ENCODE results near the gene TJAP1.

Gene TJAP1
- total RNA-seq: 41.1 to 49.0 reads per million in 2 experiments

- DNase-seq (ENCODE audit: low read depth): peak; percentile 94
These were observed at the start of gene TJAP1 for GRCh38 chr6:43477235-43478007. Gene TJAP1, plus strand, starts transcription at chr6:43477570. Its CDS starts 21,432 bp downstream, at chr6:43499002.

- DNase-seq (ENCODE audit: low read depth): no peak
These were observed 49.2 kb upstream of the TJAP1 start for GRCh38 chr6:43428112-43428570.

- DNase-seq (ENCODE audit: low read depth): no peak
These were observed 48.5 kb upstream of the TJAP1 start for GRCh38 chr6:43428874-43429273.

GRCh38 chr6:43432009-43432945 lies 45.1 kb upstream of the TJAP1 start:
- no peak for DNase-seq (ENCODE audit: low read depth)

GRCh38 chr6:43433148-43433547 lies 44.2 kb upstream of the TJAP1 start:
- DNase-seq (ENCODE audit: low read depth): no peak

GRCh38 chr6:43434001-43434840 lies 43.1 kb upstream of the TJAP1 start:
- no peak for DNase-seq (ENCODE audit: low read depth)

- DNase-seq (ENCODE audit: low read depth): no peak
These were observed 42.4 kb upstream of the TJAP1 start for GRCh38 chr6:43434943-43435342.

- no peak for DNase-seq (ENCODE audit: low read depth)
These were observed 41.5 kb upstream of the TJAP1 start for GRCh38 chr6:43435682-43436437.

- DNase-seq (ENCODE audit: low read depth): no peak
These were observed 40.6 kb upstream of the TJAP1 start for GRCh38 chr6:43436577-43437282.

GRCh38 chr6:43437700-43438099 lies 39.7 kb upstream of the TJAP1 start:
- no peak for DNase-seq (ENCODE audit: low read depth)

- DNase-seq (ENCODE audit: low read depth): no peak
These were observed 34.4 kb upstream of the TJAP1 start for GRCh38 chr6:43442935-43443334.

- no peak for DNase-seq (ENCODE audit: low read depth)
These were observed 33.3 kb upstream of the TJAP1 start for GRCh38 chr6:43444036-43444435.

GRCh38 chr6:43444582-43444981 lies 32.8 kb upstream of the TJAP1 start:
- DNase-seq (ENCODE audit: low read depth): no peak

- DNase-seq (ENCODE audit: low read depth): no peak
These were observed 31.8 kb upstream of the TJAP1 start for GRCh38 chr6:43445576-43445975.

- DNase-seq (ENCODE audit: low read depth): no peak
These were observed 29.8 kb upstream of the TJAP1 start for GRCh38 chr6:43447604-43448003.

GRCh38 chr6:43448916-43449315 lies 28.5 kb upstream of the TJAP1 start:
- DNase-seq (ENCODE audit: low read depth): no peak

- DNase-seq (ENCODE audit: low read depth): no peak
These were observed 26.7 kb upstream of the TJAP1 start for GRCh38 chr6:43450699-43451131.

- DNase-seq (ENCODE audit: low read depth): no peak
These were observed 26.0 kb upstream of the TJAP1 start for GRCh38 chr6:43451348-43451747.

- DNase-seq (ENCODE audit: low read depth): no peak
These were observed 25.4 kb upstream of the TJAP1 start for GRCh38 chr6:43451939-43452338.

GRCh38 chr6:43452896-43453295 lies 24.5 kb upstream of the TJAP1 start:
- DNase-seq (ENCODE audit: low read depth): no peak

Data from T follicular helper cell (primary cell).